Fibroblast of peridontal ligament (primary cell): ENCODE data around the gene GCFC2.
"Not testable (repeated sequence)": the region's sequence is repeated elsewhere in the genome, so short reads cannot be mapped to it uniquely, and the experiment has no call there.

Source experiments
- DNase-seq: peaks from one replicate; pipeline ENCODE4 v3.0.0-alpha.2; 2010; ENCODE audit errors: extremely low read depth

The GCFC2 gene

GRCh38 chr2:75710577-75711253 lies at the start of gene GCFC2:
GCFC2 (minus strand) TSS chr2:75710915; CDS start chr2:75710855, 60 bp downstream.
- DNase-seq: peak; percentile 83

- no peak for DNase-seq
Observed at GRCh38 chr2:75752828-75753227, 42.1 kb upstream of the GCFC2 start.

- no peak for DNase-seq
Observed at GRCh38 chr2:75751824-75752468, 41.2 kb upstream of the GCFC2 start.

- no peak for DNase-seq
Observed at GRCh38 chr2:75751360-75751759, 40.6 kb upstream of the GCFC2 start.

GRCh38 chr2:75737961-75738360 lies 27.2 kb upstream of the GCFC2 start:
- no peak for DNase-seq

GRCh38 chr2:75736276-75736675 lies 25.6 kb upstream of the GCFC2 start:
- DNase-seq: no peak

GRCh38 chr2:75729861-75730260 lies 19.1 kb upstream of the GCFC2 start:
- DNase-seq: peak; percentile 26

GRCh38 chr2:75728614-75729419 lies 18.1 kb upstream of the GCFC2 start:
- no peak for DNase-seq

- DNase-seq: no peak
Observed at GRCh38 chr2:75722687-75723086, 12.0 kb upstream of the GCFC2 start.

GRCh38 chr2:75720525-75720924 lies 9.8 kb upstream of the GCFC2 start:
- DNase-seq: no peak

GRCh38 chr2:75719616-75720015 lies 8.9 kb upstream of the GCFC2 start:
- no peak for DNase-seq

- peak; percentile 36 for DNase-seq
Observed at GRCh38 chr2:75716406-75716805, 5.7 kb upstream of the GCFC2 start.

GRCh38 chr2:75711590-75711989 lies 875 bp upstream of the GCFC2 start:
- DNase-seq: not testable (repeated sequence)

- DNase-seq: peak; percentile 41
Observed at GRCh38 chr2:75710220-75710576, 517 bp downstream of the GCFC2 start.

GRCh38 chr2:75709297-75709696 lies 1.4 kb downstream of the GCFC2 start:
- peak; percentile 17 for DNase-seq

GRCh38 chr2:75707901-75708300 lies 2.8 kb downstream of the GCFC2 start:
- DNase-seq: peak; percentile 15

GRCh38 chr2:75705921-75706320 lies 4.8 kb downstream of the GCFC2 start:
- DNase-seq: peak; percentile 3

- no peak for DNase-seq
Observed at GRCh38 chr2:75703589-75704287, 7.0 kb downstream of the GCFC2 start.

GRCh38 chr2:75702593-75702992 lies 8.1 kb downstream of the GCFC2 start:
- no peak for DNase-seq

- no peak for DNase-seq
Observed at GRCh38 chr2:75698918-75699317, 11.8 kb downstream of the GCFC2 start.

GRCh38 chr2:75688196-75688595 lies 22.5 kb downstream of the GCFC2 start:
- no peak for DNase-seq

- DNase-seq: not testable (repeated sequence)
Observed at GRCh38 chr2:75683430-75683829, 27.3 kb downstream of the GCFC2 start.
